ENCODE data around the gene KCNQ1.

DNA sequence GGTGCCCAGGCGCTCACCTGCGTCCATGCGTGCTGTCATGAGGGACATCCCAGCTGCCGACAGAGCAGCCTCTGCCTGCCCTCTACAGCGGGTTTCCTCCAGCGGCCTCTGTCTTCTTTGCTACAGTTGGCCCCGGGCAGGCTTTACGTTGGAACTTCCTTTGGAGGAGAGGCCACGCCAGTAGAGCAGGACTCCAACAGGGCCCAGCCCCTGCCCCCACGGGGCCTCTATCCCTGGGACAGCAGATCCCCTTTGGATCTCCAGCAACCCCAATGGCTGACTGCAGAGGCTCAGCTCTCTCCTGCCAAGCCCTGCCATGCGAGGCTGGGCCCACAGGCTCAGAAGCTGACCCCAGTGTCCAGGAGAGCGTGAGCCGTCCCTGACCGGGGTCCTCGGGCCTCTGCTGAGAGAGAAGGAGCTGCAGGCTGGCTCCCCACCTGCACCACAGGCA lies 12.6 kb upstream of the KCNQ1 start:
- TF ChIP-seq CTCF (optimal IDR thresholded peaks at IDR 0.05 in 1 of 3, IDR thresholded peaks at IDR 0.05 in 1 of 3, conservative IDR thresholded peaks at IDR 0.05 in 1 of 3; ENCODE audit: extremely low read depth in 1 of 3, insufficient read depth in 2 of 3, low read length in 3 of 3) = no peak
- no peak for TF ChIP-seq EZH2 (IDR thresholded peaks at IDR 0.05; ENCODE audit: low read length)

All from keratinocyte (primary cell).